Activated T-cell treated with anti-CD3 and anti-CD28 coated beads, Interleukin-2, amount 50 U/mL, for 72 hours (primary cell): ENCODE measurements around the gene PTPRT. TPM values are rescaled to one million over a fixed set of nuclear protein-coding genes. Genes with fewer than 3 reads are reported as not detected.

Source experiments
- ATAC-seq, 2 donors: fragments of 150-1000 bp; cut with Tn5 transposase; replicated peaks in 1 of 2; 2 replicates each; pipeline ENCODE4 v1.10.0; 2021; ENCODE audit warnings: moderate library complexity in 2 of 2, mild to moderate bottlenecking in 1 of 2
- DNase-seq, 2 donors: peaks; one replicate each; pipeline ENCODE4 v3.0.0; 2021 to 2022; ENCODE audit warnings: mixed read lengths in 1 of 2
- H3K27ac Mint-ChIP-seq: one replicate; pipeline ENCODE4 v1.8.0; 2022; ENCODE audit warnings: mild to moderate bottlenecking, moderate library complexity, mixed read lengths
- H3K27me3 Mint-ChIP-seq: one replicate; pipeline ENCODE4 v1.8.0; 2022; ENCODE audit warnings: low read depth, mixed read lengths
- H3K36me3 Mint-ChIP-seq, 2 donors: one replicate each; pipeline ENCODE4 v1.8.0; 2022; ENCODE audit warnings: mixed read lengths in 2 of 2, mild to moderate bottlenecking in 1 of 2; ENCODE audit not compliant: insufficient read depth in 2 of 2
- H3K4me1 Mint-ChIP-seq: one replicate; pipeline ENCODE4 v1.8.0; 2022; ENCODE audit warnings: low read depth, mixed read lengths
- H3K4me3 Mint-ChIP-seq, 2 donors: one replicate each; pipeline ENCODE4 v1.8.0; 2022; ENCODE audit warnings: mild to moderate bottlenecking in 2 of 2, mixed read lengths in 2 of 2, moderate library complexity in 2 of 2
- H3K9me3 Mint-ChIP-seq, 2 donors: one replicate each; pipeline ENCODE4 v1.8.0; 2022; ENCODE audit warnings: mixed read lengths in 2 of 2
- total RNA-seq, 2 donors: library from RNA; stranded (reverse); gene quantifications; one replicate each; pipeline ENCODE4 v1.2.3, GENCODE V29; 2022

PTPRT gene
- total RNA-seq, 2 donors from 2014 or later = not detected

- H3K36me3 Mint-ChIP-seq = no peaks in the 10 kb centered on the region
- ATAC-seq = no peak
- no peak overlapping the region for H3K4me3 Mint-ChIP-seq
Observed at GRCh38 chr20:42807876-42808275, 381.8 kb downstream of the PTPRT start.

GRCh38 chr20:42795111-42795695, 394.5 kb downstream of the PTPRT start:
- Mint-ChIP-seq H3K27ac (no peak overlapping the region), H3K4me1 (no peaks in the 10 kb centered on the region), H3K4me3 (no peak overlapping the region)

More at GRCh38 chr20:42807876-42808275, 381.8 kb downstream of the PTPRT start:
- Mint-ChIP-seq H3K4me1 (no peaks in the 10 kb centered on the region), H3K27ac (no peak overlapping the region), H3K27me3 (no peaks in the 10 kb centered on the region), H3K9me3 (peaks cover 4 to 7% of the 10 kb centered on the region in 2 donors)
- DNase-seq = no peak

GRCh38 chr20:42792052-42792451, 397.7 kb downstream of the PTPRT start:
- H3K4me1 Mint-ChIP-seq = no peaks in the 10 kb centered on the region

More at GRCh38 chr20:42795111-42795695, 394.5 kb downstream of the PTPRT start:
- Mint-ChIP-seq H3K27me3 (no peaks in the 10 kb centered on the region), H3K36me3 (no peaks in the 10 kb centered on the region), H3K9me3 (peaks cover 5 to 6% of the 10 kb centered on the region in 2 donors)
- DNase-seq (no peak), ATAC-seq (no peak)

GRCh38 chr20:42790111-42790510, 399.6 kb downstream of the PTPRT start:
- Mint-ChIP-seq H3K9me3 (peaks cover 6 to 7% of the 10 kb centered on the region in 2 donors), H3K36me3 (no peaks in the 10 kb centered on the region), H3K27me3 (no peaks in the 10 kb centered on the region)

More at GRCh38 chr20:42792052-42792451, 397.7 kb downstream of the PTPRT start:
- Mint-ChIP-seq H3K36me3 (no peaks in the 10 kb centered on the region), H3K27me3 (no peaks in the 10 kb centered on the region), H3K27ac (no peak overlapping the region), H3K4me3 (no peak overlapping the region), H3K9me3 (peaks cover 6% of the 10 kb centered on the region in 2 donors)
- DNase-seq (no peak), ATAC-seq (no peak)

GRCh38 chr20:42788707-42789106, 401.0 kb downstream of the PTPRT start:
- H3K4me3 Mint-ChIP-seq = no peak overlapping the region
- H3K27ac Mint-ChIP-seq = no peak overlapping the region
- DNase-seq (no peak), ATAC-seq (no peak)
- no peaks in the 10 kb centered on the region for H3K4me1 Mint-ChIP-seq
- H3K27me3 Mint-ChIP-seq = no peaks in the 10 kb centered on the region
- H3K36me3 Mint-ChIP-seq = no peaks in the 10 kb centered on the region
- H3K9me3 Mint-ChIP-seq = peaks cover 2 to 7% of the 10 kb centered on the region in 2 donors

More at GRCh38 chr20:42790111-42790510, 399.6 kb downstream of the PTPRT start:
- ATAC-seq (no peak), DNase-seq (no peak)
- H3K4me3 Mint-ChIP-seq = no peak overlapping the region
- H3K4me1 Mint-ChIP-seq = no peaks in the 10 kb centered on the region
- H3K27ac Mint-ChIP-seq = no peak overlapping the region

GRCh38 chr20:42785041-42785440, 404.7 kb downstream of the PTPRT start:
- H3K27ac Mint-ChIP-seq = no peak overlapping the region
- H3K4me3 Mint-ChIP-seq = no peak overlapping the region
- H3K9me3 Mint-ChIP-seq = peaks cover 0 to 14% of the 10 kb centered on the region in 2 donors
- DNase-seq (no peak), ATAC-seq (no peak)
- no peaks in the 10 kb centered on the region for H3K27me3 Mint-ChIP-seq
- no peaks in the 10 kb centered on the region for H3K4me1 Mint-ChIP-seq
- peaks cover 0 to 1% of the 10 kb centered on the region in 2 donors for H3K36me3 Mint-ChIP-seq

DNA sequence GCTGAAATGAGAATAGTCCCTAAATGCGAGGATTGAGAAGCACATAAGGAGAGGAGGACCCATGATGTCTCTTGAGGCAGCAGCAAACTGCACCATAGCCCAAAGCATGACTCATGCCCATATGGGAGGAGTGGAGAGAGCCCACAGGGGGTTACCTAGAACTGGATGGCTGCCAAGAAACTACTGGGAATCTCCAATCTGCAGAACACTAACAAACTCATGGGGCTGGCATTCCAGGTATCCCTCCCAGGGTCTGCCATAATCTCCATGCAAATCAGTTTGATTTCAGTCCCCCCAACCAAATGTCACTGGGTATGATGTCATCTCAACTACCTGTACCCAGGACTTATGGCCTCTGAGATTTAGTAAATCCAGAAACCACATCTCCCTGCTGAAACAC, 410.5 kb downstream of the PTPRT start:
- H3K27ac Mint-ChIP-seq = no peak overlapping the region
- no peak for ATAC-seq
- peaks cover 0 to 17% of the 10 kb centered on the region in 2 donors for H3K9me3 Mint-ChIP-seq
- no peak for DNase-seq
- H3K4me1 Mint-ChIP-seq = no peaks in the 10 kb centered on the region
- H3K4me3 Mint-ChIP-seq = no peak overlapping the region
- H3K36me3 Mint-ChIP-seq = peaks cover 0 to 1% of the 10 kb centered on the region in 2 donors
- no peaks in the 10 kb centered on the region for H3K27me3 Mint-ChIP-seq

- DNase-seq (no peak), ATAC-seq (no peak)
- H3K9me3 Mint-ChIP-seq = peaks cover 6 to 9% of the 10 kb centered on the region in 2 donors
- H3K4me1 Mint-ChIP-seq = no peaks in the 10 kb centered on the region
- H3K27me3 Mint-ChIP-seq = no peaks in the 10 kb centered on the region
- no peak overlapping the region for H3K4me3 Mint-ChIP-seq
- H3K36me3 Mint-ChIP-seq = peaks cover 0 to under 1% of the 10 kb centered on the region in 2 donors
- no peak overlapping the region for H3K27ac Mint-ChIP-seq
Observed at GRCh38 chr20:42775866-42776265, 413.8 kb downstream of the PTPRT start.

GRCh38 chr20:42775037-42775436, 414.7 kb downstream of the PTPRT start:
- DNase-seq (no peak), ATAC-seq (no peak)
- no peak overlapping the region for H3K4me3 Mint-ChIP-seq
- no peaks in the 10 kb centered on the region for H3K4me1 Mint-ChIP-seq
- no peak overlapping the region for H3K27ac Mint-ChIP-seq
- H3K27me3 Mint-ChIP-seq = no peaks in the 10 kb centered on the region
- H3K36me3 Mint-ChIP-seq = peaks cover 0 to 1% of the 10 kb centered on the region in 2 donors
- H3K9me3 Mint-ChIP-seq = peaks cover 7 to 9% of the 10 kb centered on the region in 2 donors

DNA sequence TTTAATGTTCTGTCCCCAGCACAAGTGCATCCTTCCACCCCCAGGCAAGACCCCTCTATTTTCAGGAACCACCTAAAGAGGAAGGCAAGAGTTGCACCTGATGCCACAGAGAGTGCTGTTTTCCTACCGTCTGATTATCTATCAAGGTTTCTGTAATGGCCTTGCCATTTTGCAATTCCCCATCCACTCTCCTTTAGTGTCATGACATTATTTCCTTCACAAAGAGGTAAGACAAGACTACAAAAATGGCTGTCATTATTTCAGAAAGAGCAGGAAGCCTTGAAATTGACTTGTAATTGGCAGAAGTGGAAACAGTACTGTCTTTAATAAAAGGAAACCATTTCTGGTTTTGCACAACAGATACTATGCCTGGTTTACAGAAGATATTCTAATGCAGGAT, 426.7 kb downstream of the PTPRT start:
- Mint-ChIP-seq H3K9me3 (peaks cover 3 to 9% of the 10 kb centered on the region in 2 donors), H3K4me1 (no peaks in the 10 kb centered on the region), H3K27ac (no peak overlapping the region), H3K27me3 (no peaks in the 10 kb centered on the region), H3K36me3 (no peaks in the 10 kb centered on the region), H3K4me3 (no peak overlapping the region)
- ATAC-seq (no peak), DNase-seq (no peak)

- Mint-ChIP-seq H3K9me3 (peaks cover 0 to 4% of the 10 kb centered on the region in 2 donors), H3K4me1 (no peaks in the 10 kb centered on the region), H3K36me3 (no peaks in the 10 kb centered on the region), H3K27me3 (no peaks in the 10 kb centered on the region), H3K27ac (no peak overlapping the region), H3K4me3 (no peak overlapping the region)
- ATAC-seq = no peak
- DNase-seq = no peak
Observed at GRCh38 chr20:42756991-42757390, 432.7 kb downstream of the PTPRT start.

DNA sequence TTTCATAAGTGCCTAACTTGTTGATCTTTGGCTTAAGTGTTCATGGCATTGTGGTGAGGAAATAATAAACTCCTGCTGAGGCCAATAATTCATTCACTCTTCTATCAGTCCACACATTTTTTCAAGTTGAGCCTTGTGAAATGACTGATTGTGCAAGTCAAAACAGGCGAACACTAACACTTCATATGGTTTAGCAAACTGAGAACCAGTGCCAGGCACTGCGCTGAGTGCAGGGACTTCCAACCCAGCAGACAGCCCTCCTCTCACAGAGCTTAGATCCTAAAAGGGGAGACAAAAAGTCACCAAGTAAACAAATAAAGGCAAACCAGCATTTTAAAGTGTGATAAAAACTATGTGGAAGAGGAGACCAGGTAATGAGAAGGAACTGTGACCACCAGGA, 435.0 kb downstream of the PTPRT start:
- DNase-seq (no peak), ATAC-seq (no peak)
- H3K27me3 Mint-ChIP-seq = no peaks in the 10 kb centered on the region
- H3K36me3 Mint-ChIP-seq = no peaks in the 10 kb centered on the region
- no peaks in the 10 kb centered on the region for H3K4me1 Mint-ChIP-seq
- no peak overlapping the region for H3K27ac Mint-ChIP-seq
- H3K4me3 Mint-ChIP-seq = no peak overlapping the region
- peaks cover 0 to 6% of the 10 kb centered on the region in 2 donors for H3K9me3 Mint-ChIP-seq

DNA sequence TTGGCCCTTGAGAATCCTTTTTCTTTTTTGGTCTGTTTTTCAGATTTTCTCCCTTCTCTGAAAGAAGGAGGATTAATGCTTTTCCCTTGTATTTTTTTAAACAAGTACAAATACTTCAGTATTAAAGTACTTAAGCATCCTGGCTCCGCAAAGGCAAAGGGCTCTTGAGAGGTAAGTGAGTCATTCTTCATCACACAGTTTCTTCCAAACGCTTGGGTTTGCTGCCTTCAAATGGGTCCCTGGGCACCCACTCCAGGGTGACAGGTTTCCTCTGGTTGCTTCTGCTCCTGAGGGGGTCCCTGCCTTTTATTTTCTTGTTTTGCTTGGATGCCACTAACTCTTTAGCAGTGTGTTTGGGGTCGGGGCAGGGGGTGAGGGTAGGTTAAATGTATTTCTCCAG, 437.1 kb downstream of the PTPRT start:
- Mint-ChIP-seq H3K4me1 (no peaks in the 10 kb centered on the region), H3K27ac (no peak overlapping the region), H3K4me3 (no peak overlapping the region), H3K36me3 (no peaks in the 10 kb centered on the region), H3K27me3 (no peaks in the 10 kb centered on the region), H3K9me3 (peaks cover 3% of the 10 kb centered on the region in 2 donors)
- no peak for DNase-seq
- no peak for ATAC-seq

DNA sequence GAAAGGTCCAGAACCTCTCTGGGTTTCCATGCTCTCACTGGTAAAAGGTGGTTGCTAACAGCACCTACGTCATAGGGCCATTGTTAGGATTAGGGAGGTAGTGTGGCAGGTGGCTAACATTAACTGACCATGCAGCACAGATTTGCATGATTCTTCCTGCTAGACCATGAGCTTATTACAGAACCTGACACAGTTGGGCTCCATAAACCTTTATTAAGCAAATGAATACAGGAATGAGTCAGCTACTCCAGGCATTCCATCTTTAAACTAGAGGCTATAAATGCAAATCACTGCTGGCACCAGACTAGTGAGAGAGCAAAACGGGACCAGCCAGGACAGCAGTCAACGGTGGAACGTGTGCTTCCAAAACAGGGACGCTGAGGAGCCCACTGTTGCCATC, 440.1 kb downstream of the PTPRT start:
- H3K27me3 Mint-ChIP-seq = no peaks in the 10 kb centered on the region
- DNase-seq = no peak
- H3K9me3 Mint-ChIP-seq = peaks cover 3 to 7% of the 10 kb centered on the region in 2 donors
- no peaks in the 10 kb centered on the region for H3K36me3 Mint-ChIP-seq
- no peak overlapping the region for H3K4me3 Mint-ChIP-seq
- H3K4me1 Mint-ChIP-seq = no peaks in the 10 kb centered on the region
- no peak for ATAC-seq
- H3K27ac Mint-ChIP-seq = no peak overlapping the region
